Fibroblast of skin of abdomen (primary cell): Measurements from ENCODE around the gene TMEM239. TPM values are rescaled to one million over a fixed set of nuclear protein-coding genes. Genes with fewer than 3 reads are reported as not detected.
"Not testable (repeated sequence)": the region's sequence is repeated elsewhere in the genome, so short reads cannot be mapped to it uniquely, and the experiment has no call there.

Source experiments
- DNase-seq: peaks from one replicate; pipeline ENCODE4 v3.0.0-alpha.2; 2013
- polyA plus RNA-seq, 2 experiments: library from polyadenylated mRNA; unstranded; fragments of 120-200 nt; gene quantifications; one replicate each; pipeline ENCODE4 v1.2.1, GENCODE V29; 2013; ENCODE audit not compliant: insufficient read length in 2 of 2

TMEM239 gene
- polyA plus RNA-seq (2013, experiment 1 of 2; ENCODE audit: insufficient read length), result not detected
- polyA plus RNA-seq (2013, experiment 2 of 2; ENCODE audit: insufficient read length), result not detected

- DNase-seq, result no peak
Measured at GRCh38 chr20:2816030-2816582, at the start of gene TMEM239. TMEM239 (plus strand) TSS chr20:2816364; CDS start chr20:2816555, 191 bp downstream.

- DNase-seq, result no peak
Measured at GRCh38 chr20:2767768-2768631, 48.2 kb upstream of the TMEM239 start.

- no peak for DNase-seq
Measured at GRCh38 chr20:2768632-2769015, 47.5 kb upstream of the TMEM239 start.

GRCh38 chr20:2770091-2770490 lies 46.1 kb upstream of the TMEM239 start:
- DNase-seq, result not testable (repeated sequence)

GRCh38 chr20:2771631-2772080 lies 44.5 kb upstream of the TMEM239 start:
- no peak for DNase-seq

DNA sequence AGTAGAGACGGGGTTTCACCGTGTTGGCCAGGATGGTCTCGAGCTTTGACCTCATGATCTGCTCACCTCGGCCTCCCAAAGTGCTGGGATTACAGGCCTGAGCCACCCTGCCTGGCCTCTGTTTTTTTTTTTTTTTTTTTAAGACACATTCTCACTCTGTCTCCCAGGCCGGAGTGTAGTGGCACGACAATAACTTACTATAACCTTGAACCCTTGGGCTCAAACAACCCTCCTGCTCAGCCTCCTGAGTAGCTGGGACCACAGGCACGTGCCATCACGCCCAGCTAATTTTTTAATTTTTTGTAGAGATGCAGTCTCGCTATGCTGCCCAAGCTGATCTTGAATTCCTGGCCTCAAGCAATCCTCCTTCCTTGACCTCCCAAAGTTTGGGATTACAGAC lies 42.4 kb upstream of the TMEM239 start:
- no peak for DNase-seq

- peak; percentile 53 for DNase-seq
Measured at GRCh38 chr20:2775139-2775538, 41.0 kb upstream of the TMEM239 start.

- no peak for DNase-seq
Measured at GRCh38 chr20:2778602-2779321, 37.4 kb upstream of the TMEM239 start.

DNA sequence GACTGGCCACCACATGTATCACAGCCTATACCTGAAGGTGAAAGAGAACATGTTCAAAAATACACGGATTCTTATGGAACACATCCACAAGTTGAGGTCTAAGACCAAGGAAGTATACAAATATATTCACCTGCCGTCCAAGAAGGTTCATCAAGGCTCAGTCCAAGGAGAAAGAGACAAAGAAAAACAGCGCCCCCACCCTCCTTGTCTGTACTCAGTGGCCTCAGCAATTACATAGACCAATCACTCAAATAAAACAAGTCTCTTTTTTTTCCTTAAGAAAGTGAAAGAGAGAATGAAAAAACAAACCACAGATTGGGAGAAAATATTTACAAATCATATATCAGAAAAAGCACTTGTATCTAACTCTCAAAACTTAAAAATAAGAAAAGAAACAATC lies 35.2 kb upstream of the TMEM239 start:
- DNase-seq, result no peak

GRCh38 chr20:2783908-2784566 lies 32.1 kb upstream of the TMEM239 start:
- no peak for DNase-seq

DNA sequence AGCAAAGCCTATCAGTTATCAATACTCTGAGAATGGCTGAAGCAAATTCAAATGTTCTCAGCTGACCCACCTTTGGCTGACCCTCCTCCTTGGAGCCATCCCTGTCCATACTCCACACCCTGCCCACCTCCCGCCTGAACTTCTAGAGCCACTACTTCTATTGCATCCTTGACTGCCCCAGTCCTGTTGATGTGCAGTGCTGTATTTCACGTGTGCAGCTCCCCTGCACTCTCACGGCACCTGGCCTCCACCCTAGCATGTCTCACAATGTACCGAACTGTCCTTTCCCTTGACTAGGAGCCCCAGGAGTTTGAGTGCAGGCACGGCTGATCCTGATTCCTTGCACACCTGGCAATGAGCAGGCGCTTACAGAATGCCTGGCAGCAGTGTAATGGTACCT lies 22.7 kb upstream of the TMEM239 start:
- no peak for DNase-seq

DNA sequence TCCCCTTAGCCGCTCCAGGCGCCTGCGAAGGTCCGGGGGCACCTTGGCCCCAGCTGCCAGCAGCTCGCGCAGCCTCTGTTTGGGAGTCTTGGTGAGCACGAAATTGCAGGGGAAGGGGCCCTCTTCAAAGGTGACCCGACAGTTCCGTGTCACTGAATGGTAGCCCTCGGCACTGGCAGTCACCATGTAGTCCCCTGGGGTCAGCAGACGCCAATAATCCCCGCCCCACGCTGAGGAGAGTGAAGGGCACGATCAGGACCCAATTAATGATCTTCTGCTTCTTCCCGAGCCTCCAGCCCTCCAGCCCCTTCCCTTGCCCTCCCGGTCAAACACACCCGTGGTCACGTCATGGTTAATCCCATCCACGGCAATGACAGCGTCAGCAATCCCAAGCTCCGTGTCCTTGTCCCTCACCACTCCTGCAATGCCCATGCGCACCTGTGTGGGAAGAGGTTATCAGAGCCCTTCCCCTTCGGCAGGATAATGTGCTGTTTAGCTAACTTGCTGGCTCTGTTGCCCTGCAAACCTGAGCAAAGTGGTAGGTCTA lies 21.9 kb upstream of the TMEM239 start:
- DNase-seq, result no peak

- DNase-seq, result no peak
Measured at GRCh38 chr20:2794866-2795447, 21.2 kb upstream of the TMEM239 start.

DNA sequence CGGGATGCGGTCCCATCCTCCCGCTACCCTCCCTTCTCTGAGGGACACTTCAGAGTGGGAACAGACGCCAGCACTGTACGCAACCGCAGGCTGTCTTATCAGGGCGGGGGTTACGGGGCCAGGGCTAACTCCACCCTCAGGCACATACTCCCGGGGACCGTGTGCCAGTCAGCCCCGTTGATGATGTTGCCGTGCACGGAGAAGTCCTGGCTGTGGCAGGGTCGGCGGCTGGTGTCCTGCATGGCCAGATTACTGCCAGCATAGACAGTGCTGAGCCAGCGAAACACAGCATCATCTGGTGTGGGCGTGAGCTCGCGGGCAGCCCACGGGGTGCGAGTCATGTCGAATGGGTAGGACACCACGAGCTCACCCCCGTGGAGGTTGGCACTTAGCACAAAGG lies 20.7 kb upstream of the TMEM239 start:
- no peak for DNase-seq

DNA sequence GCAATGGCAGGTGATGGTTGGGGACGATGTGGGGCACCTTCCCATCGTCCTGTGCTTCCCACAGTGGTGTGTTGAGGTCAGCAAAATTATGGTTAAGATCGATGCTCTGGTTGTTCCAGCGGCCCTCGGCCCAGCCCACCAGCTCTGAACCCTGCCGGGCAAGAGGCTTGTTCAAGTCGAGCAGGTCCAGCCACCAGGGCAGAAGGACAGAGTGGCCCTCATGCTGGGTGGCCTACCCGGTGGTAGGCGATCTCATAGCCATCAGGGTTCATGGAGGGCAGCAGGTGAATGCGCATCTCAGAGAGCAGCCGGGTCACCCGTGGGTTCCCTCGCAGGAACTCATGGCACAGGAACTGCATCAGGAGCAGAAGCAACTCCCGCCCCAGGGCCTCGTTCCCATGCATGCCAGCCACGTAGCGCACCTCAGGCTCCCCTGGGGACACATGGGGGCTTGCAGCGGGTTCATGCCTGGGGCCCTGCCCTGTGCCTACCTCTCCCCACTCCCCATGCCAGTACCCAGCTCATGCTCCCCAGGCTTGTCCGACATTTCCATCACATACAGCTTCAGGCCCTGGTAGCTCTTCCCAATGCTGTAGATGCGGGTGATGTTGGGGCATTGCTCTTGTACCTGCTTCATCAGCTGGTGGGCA lies 20.0 kb upstream of the TMEM239 start:
- DNase-seq, result no peak

GRCh38 chr20:2797136-2797983 lies 18.8 kb upstream of the TMEM239 start:
- DNase-seq, result no peak

DNA sequence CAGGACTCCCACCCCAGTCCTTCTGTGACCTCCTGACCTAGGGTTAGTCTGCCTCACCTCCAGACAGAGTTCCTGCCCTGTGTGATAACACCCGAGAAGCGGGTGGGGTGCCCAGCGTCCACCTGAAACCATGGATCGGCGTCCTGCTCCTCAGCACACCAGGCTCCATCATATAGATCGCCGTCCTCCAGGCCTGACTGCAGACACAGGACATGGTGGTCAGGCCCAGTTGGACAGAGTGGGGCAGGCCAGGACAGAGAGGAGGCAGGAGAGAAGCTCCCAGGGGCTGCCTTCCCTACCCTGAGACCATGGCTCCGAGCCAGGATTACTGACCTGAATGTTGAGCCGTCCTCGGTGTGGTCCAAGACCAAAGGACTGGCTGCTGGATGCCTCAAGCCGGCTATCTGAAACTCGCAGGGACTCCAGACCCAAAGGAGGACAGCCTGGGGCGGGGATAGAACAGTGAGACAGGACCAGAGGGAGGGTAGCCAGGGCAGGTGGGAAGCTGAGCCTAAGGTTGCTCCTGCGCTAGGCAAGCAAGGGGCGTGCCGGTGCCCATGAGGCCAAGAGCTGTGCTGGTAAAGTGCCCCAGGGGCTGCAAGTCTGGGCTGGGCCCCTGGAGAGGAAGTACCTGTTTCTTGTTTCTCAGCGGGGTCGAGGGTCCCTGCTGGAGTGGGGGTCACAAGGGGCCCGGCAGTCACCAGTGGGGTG lies 17.9 kb upstream of the TMEM239 start:
- DNase-seq, result no peak

DNA sequence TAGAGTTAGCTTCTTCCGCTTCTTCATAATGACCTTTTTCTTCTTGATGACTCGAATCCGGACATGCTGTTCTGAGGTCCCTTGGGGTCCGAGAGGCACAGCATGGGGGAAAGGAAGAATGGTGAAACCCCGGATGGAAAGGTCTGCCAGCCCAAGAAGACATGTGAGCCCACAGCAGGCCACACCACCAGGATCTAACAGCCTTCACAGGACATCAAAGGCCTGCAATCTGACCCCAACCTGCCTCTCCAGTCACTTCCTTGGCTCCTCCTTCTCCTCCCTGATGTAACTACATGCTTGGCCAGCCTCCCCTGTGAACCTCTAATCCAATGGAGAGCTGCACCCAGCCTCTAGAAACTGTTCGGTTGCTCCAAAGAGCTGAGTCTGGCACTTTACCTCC lies 17.4 kb upstream of the TMEM239 start:
- DNase-seq, result no peak

GRCh38 chr20:2799271-2799670 lies 16.9 kb upstream of the TMEM239 start:
- DNase-seq, result no peak
